GM19468 (cell line): Measurements from ENCODE around the gene OOEP.
"Not testable (repeated sequence)": the region's sequence is repeated elsewhere in the genome, so short reads cannot be mapped to it uniquely, and the experiment has no call there.

ENCODE experiments used
- ATAC-seq: cut with Tn5 transposase; IDR thresholded peaks from one replicate; pipeline ENCODE4 v1.9.1; 2021; ENCODE audit warnings: mild to moderate bottlenecking, moderate library complexity, moderate number of reproducible peaks; ENCODE audit not compliant: unreplicated experiment; ENCODE audit errors: extremely low read depth

Gene OOEP

DNA sequence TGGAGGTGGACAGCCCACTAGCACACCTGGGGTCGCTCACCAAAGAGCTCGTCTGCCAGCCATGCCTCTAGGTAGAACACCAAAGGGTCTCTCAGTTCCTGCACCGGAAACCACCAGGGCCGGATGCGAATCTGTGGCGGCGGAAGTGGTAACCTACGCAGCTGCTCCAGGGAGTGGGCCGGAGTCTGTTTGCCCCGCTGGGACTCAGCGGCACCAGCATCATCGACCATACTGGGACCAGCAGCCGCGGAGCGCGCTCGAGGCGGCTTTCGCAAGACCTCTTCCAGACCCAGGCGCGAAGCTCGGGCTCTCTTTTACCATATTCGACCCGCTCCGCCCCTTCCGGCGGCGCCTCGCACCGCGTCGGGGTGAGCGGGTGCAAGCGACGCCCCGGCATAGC is at the start of gene OOEP:
Gene OOEP, minus strand, starts transcription at position 335 of the 400 bp plus-strand sequence. Its CDS starts 105 bp downstream, at position 230.
- ATAC-seq, result no peak

DNA sequence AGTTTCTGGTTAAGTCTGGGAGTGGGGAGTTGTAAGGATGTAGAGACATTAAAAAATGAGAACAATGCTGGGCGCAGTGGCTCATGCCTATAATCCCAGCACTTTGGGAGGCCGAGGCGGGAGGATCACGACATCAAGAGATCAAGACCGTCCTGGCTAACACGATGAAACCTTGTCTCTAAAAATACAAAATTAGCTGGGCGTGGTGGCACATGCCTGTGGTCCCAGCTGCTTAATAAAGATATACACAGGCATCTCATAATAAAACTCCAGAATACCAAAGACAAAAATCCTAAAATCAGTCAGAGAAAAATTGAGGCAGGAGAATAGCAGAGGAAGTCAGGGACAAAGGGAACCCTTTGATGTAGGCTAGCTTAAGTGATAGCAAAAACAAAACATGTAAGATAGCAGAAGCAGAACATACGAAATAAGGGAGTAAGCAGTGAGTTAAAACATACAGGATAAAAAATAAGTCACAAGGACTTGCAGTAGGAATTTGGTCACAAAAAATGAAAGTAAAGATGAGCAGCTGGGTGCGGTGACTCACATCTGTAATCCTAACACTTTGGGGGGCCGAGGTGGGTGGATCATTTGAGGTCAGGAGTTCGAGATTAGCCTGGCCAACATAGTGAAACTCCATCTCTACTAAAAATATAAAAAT is 48.5 kb upstream of the OOEP start:
- no peak for ATAC-seq

DNA sequence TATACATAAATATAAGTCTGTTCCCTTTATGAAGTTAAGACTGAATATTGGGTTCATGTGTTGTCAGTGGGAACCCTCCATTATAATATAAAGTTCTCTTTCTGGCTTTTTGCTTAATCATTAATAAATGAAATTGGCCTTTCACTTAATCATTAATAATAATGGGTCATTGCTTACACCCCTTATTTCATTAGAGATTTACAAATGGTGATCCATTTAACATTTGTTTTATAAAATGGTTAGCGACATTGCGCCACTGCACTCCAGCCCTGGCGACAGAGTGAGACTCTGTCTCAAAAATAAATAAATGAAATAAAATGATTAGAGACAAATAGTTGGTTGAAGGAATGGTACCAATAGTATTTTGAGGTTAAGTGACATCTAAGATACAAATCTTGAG is 43.4 kb upstream of the OOEP start:
- no peak for ATAC-seq

DNA sequence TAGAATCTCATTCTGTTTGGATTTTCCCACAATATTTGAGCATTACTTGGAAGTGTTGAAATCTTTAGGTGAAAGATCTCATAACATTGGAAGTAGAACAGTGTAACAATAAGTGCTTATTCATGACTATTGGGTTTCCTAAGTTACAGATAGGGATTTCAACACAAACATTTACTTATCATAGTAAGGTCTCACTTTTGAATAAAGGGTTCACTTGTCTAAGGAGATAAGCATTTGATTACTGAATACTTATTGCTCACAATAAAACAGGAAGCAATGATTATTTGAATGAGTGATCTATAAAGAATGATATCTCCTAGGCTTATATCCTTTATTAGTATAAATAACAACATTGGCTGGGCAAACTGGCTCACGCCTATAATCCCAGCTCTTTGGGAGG is 39.7 kb upstream of the OOEP start:
- no peak for ATAC-seq

DNA sequence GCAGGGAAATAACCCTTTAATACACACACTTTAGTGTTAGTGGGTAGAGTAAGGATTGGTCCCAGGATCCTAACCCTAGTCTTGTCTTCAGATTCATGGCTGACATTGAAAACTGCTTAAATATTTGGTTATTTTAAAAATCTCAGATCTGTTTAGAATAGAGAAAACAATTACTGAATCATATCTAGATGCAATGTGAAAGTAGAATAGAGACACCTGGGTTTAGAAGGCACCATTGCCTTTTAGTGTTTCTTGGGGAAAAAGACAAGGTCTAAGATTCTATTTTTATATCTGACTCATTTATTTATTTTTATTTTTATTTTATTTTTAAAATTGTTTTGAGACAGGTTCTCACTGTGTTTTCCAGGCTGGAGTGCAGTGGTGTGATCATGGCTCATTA is 31.0 kb upstream of the OOEP start:
- no peak for ATAC-seq

DNA sequence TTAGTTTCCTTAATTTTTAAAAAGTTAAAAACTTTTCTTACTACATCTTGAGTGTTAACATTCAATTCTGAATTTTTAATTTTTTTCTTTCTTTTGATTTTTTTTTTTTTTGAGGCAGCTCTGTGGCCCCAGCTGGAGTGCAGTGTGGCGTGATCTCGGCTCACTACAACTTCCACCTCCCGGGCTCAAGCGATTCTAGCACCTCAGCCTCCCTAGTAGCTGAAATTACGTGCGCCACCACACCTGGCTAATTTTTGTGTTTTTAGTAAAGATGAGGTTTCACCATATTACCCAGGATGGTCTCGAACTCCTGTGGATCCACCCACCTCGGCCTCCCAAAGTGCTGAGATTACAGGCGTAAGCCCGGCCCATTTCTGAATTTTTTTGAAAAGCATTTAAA is 26.2 kb upstream of the OOEP start:
- no peak for ATAC-seq

DNA sequence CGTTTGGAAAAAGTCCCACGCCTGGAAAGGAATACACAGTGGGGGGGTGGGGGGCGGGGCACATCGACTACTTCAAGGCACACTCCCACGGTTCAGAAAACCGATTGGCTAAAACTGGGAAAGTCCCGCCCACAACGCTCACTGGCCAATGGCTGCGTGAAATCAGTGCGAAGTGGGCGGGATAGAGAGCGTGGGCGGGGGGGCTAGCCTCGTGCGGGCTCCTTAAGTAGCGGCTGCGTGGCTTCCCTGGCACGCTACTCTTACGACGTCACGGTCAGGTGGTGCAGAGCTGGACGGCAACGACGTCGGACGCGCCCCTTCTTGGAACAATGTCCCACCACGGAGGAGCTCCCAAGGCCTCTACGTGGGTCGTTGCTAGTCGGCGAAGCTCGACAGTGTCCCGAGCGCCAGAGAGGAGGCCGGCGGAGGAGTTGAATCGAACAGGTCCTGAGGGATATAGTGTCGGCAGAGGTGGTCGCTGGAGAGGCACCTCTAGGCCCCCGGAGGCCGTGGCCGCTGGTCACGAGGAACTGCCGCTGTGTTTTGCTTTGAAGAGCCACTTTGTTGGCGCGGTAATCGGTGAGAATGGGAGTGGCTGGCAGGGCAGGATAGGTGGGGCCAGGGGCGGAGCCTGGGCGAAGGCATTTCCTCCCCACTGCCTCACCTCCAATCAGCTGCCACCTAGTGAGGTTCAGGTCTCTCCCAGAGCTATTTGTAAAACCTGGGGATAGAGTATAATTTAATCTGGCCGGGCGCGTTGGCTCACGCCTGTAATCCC is 25.1 kb upstream of the OOEP start, which contains the start of gene DDX43:
Gene DDX43, plus strand, starts transcription at position 252 of the 778 bp plus-strand sequence. Its CDS starts 78 bp downstream, at position 330.
- no peak for ATAC-seq

DNA sequence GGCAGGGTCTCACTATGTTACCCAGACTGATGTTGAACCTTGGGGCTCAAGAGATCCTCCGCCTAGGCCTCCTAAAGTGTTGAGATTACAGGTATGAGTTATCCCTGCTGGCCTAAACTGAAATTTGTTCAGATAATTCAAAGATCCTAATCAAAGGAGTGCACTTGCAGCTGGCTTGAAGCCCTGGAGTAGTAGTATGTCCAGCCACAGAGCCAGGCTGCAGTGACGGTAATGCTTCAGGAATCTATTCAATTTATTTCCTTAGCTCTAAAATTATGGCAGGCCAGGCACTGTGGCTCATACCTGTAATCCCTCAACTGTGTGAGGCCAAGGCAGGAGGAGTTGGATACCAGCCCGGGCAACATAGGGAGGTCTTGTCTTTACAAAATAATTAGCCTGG is 23.6 kb upstream of the OOEP start:
- ATAC-seq, result no peak

DNA sequence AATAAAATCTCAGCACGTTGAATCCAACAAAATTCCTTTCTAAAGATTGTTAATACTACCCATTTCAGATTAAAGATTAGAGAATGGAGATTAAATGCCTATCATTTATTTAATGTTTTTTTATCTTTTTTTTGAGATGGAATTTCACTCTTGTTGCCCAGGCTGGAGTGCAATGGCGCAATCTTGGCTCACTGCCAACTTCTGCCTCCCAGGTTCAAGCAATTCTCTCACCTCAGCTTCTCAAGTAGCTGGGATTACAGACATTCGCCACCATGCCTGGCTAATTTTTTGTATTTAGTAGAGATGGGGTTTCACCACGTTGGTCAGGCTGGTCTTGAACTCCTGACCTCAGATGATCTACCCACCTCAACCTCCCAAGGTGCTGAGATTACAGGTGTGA is 22.5 kb upstream of the OOEP start:
- ATAC-seq, result not testable (repeated sequence)

DNA sequence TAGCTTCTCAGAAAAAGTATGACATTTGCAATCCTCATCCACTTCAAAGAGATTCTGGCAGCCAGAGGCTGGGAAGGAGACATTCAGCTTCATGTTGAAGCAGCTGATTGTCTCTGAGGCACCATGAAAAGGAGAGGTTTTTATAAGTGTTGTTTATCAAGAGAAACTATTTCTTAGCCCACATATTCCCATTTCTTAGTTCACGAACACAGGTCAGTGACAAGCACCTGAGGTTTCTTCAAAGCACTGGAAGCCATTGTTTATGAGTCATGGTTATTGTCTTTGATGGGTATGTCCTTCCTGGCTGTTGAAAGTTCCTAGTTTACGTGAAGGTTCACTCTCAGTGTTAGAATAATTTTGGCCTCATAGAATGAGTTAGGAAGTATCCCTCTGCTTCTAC is 22.0 kb upstream of the OOEP start:
- no peak for ATAC-seq

DNA sequence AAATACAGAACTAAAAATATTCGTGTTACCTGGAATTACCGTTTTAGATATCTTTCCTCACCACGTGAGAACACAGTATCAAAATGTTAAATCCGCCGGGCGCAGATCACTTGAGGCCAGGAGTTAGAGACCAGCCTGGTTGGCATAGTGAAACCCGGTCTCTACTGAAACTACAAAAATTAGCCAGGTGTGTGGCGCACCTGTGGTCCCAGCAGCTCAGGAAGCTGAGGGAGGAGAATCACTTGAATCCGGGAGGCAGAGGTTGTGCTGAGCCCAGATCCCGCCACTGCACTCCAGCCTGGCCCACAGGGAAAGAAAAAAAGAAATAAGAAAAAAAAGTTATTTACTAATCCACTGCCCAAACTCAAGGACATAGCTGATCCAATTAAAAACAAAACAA is 20.2 kb upstream of the OOEP start:
- no peak for ATAC-seq

DNA sequence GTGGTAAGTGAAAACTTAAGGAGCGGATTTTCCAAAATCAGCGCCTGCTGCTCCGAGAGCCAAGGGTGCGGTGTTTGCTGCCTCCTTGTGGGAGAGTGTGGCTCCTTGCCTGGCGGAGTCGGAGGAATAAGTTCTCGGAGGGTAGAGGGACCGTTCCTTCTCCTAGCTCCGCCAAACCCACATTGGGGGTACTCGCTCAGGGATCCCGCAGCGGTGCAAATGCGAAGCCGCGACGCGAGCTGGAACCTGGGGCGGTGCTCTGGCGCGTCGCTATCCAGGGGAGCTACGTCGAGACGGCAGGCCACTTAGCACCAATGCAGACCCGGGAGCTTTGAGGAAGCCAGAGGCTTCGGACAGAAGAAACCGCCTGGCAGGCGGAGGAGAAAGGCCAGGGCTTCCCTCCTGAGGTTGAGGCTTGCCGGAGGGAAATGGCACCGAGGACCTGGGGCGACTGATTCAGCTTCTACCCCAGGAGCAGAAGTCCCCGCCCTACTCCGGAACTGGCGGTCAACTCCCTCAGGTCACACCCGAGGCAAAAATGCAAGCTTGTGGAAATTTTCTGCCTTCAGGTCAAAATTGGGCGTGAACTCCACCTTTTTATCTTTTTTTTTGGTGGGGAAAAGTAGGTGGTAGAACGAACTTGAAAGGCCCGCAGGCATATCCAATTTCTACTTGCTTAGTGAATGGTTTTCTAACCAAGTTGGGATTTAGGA is 19.3 kb upstream of the OOEP start:
- ATAC-seq, result no peak

DNA sequence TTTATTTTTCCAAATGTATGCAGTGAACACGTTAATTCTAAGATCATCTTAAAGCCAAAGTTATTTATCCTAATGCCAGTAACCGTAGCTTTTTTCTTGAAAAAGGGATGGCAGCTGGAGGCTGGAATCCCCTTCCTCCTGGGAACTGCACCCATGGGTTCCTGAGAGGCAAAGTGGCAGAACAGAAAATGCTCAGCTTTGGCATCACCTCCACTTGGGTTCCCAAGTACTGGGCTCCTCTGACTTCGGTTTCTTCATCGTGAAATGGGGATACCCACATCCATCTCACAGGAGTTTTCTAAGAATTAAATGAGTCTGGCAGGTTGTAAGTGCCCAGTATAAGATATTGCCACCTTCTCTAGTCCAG is 18.7 kb upstream of the OOEP start:
- no peak for ATAC-seq

DNA sequence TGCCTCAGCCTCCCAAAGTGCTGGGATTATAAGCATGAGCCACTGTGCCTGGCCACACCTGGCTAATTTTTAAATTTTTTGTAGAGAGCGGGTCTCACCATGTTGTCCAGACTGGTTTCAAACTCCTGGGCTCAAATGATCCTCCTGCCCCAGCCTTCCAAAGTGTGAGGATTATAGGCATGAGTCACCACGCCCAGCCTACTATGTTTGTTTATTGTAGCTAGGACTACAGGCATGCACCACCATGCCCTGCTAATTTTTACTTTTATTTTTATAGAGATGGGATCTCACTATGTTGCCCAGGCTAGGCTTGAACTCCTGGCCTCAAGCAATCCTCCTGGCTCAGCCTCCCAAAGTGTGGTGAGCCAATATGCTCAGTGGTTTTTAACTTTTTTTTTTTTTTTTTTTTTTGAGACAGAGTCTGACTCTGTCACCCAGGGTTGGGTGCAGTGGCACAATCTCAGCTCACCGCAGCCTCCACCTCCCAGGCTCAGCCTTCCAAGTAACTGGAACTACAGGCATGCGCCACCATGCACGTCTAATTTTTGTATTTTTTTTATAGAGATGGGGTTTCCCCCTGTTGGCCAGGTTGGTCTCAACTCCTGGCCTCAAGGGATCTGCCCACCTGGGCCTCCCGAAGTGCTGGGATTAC is 12.9 kb upstream of the OOEP start:
- no peak for ATAC-seq

DNA sequence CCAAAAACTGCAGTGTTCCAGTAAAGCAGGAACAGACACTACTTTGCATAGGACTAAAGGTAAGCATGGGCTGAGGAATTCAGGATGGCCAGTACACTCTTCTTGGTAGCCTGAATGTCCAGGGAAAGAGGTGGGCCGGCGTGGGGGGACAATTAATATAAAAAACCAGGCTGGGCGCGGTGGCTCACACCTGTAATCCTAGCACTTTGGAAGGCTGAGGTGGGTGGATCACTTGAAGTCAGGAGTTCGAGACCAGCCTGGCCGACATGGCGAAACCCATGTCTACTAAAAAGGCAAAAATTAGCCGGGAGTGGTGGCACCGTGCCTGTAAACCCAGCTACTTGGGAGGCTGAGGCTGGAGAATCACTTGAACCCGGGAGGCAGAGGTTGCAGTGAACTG is 11.8 kb upstream of the OOEP start:
- ATAC-seq, result not testable (repeated sequence)

DNA sequence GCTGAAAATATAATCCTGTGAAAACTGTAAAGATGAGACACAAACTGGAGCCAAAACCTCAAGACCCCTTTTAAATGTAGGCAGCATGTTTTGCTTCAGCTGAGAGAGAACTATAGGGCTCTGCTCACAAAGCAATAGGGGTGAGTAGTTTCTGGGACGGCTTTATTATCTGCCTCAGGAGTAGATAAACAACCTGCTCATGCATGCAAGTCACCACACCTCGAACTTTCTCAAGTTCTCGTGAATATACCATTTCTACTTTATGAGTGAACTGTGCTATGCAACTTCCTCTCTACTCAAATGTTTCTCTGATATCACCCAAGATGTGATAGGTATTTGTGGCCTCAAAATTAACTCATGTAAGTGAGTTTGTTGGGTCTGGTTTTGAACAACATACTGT is 7.5 kb upstream of the OOEP start:
- no peak for ATAC-seq

DNA sequence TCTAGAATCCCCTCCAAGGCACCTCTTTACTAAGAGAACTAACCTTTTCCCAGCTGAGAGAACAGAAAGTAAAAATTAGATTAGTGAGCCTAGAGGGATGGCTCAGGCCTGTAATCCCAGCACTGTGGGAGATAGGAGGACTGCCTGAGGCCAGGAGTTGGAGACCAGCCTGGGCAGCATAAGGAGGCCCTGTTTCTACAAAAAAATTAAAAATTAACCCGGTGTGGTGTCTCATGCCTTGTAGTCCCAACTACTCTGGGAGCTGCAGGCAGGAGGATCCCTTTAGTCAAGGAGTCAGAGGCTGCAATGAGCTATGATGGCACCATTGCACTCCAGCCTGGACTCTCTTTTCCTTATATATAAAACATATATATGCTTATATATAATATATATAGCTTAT is 5.5 kb upstream of the OOEP start:
- ATAC-seq, result no peak

DNA sequence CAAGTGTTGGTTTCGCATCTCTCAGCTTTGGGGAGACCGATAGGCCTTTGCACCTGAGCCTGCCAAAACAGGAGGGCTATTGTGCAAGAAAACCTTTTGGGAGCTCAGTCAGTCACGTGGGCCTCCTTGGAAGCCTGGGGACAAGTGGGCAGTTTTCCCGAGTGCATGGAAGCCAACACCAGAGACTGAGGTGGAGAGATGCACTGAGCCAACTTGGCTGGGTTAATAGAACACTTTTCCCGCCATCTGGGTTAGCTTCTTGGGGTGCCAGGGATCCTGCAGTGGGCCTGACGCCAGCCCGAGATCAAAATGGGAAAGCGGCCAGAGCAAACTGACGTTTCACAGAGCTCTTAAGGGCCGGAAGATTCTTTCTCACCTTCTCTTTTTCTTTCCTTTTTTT is 2.8 kb upstream of the OOEP start:
- ATAC-seq, result no peak

DNA sequence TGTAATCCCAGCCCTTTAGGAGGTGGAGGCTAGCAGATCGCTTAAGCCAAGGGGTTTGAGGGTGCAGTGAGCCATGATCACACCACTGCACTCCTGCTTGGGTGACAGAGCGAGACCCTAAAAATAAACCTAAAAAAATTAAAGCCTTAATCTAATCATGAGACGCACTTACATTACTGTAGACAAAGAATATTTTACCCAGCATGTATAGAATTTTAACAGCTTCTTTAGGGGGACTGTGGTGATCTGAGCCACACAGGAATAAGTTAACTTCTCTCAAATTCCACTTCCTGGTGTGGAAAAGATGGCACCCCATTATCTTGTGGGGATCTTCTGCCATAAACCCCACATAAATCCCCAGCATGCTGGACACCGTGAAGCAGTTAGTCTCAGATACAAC is 2.3 kb upstream of the OOEP start:
- ATAC-seq, result no peak

DNA sequence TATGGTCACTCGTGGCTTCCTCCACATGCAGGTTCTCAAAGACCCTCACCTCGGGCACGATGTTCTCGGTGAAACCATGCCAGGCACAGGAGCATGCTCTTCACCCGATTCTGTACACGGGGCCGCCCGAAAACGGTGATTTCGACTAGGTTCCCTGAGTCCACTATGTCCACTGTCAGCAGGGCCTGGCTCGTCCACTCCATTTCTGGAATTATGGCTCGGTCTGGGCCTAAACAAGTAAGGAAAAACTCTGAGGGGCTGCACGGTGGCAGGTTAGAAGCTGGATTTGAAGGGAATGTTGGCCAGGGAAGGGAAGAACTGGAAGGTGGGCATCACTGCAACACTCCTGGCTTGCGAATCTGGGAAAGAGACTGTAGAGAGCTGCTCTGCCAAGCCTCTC is 540 bp downstream of the OOEP start:
- ATAC-seq, result no peak

DNA sequence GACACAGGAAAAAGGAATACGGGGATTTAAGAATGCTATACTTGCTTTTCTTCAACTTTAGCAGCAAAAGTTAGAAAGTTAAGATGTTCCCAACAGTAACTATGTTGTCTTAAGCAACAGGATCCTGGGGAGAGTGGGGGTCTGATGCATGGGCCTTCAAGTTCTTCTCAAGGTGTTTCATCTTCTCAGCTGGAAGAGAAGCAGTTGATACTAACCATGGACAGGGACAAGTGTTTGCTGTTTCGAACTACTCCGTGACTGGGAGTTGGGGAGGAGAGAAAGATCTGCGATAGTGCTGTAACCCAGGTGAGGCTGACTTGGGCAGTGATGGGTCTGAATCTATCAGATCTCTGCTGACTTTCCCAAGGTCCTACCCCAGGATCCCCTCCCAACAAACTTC is 1.0 kb downstream of the OOEP start:
- no peak for ATAC-seq
